HG02973 (cell line): ENCODE results near the gene POLR3A.

Source experiments
- ATAC-seq: cut with Tn5 transposase; IDR thresholded peaks from one replicate; pipeline ENCODE4 v1.9.1; 2021; ENCODE audit warnings: moderate library complexity; ENCODE audit not compliant: unreplicated experiment

Gene POLR3A

GRCh38 chr10:77983384-77984341, 45.7 kb downstream of the POLR3A start:
- no peak for ATAC-seq

GRCh38 chr10:77981281-77981680, 48.0 kb downstream of the POLR3A start:
- ATAC-seq = no peak

- ATAC-seq = no peak
Measured at GRCh38 chr10:77979221-77979620, 50.1 kb downstream of the POLR3A start.

- ATAC-seq = no peak
Measured at GRCh38 chr10:77978360-77978759, 51.0 kb downstream of the POLR3A start.

- no peak for ATAC-seq
Measured at GRCh38 chr10:77977934-77978333, 51.4 kb downstream of the POLR3A start.

- ATAC-seq = no peak
Measured at GRCh38 chr10:77977016-77977415, 52.3 kb downstream of the POLR3A start.

GRCh38 chr10:77975086-77975666, 54.1 kb downstream of the POLR3A start:
- ATAC-seq = no peak

- ATAC-seq = no peak
Measured at GRCh38 chr10:77974396-77975074, 54.8 kb downstream of the POLR3A start.

- no peak for ATAC-seq
Measured at GRCh38 chr10:77973276-77973675, 56.0 kb downstream of the POLR3A start.

- ATAC-seq = no peak
Measured at GRCh38 chr10:77972148-77972547, 57.2 kb downstream of the POLR3A start.

GRCh38 chr10:77971804-77972144, 57.5 kb downstream of the POLR3A start:
- no peak for ATAC-seq

- ATAC-seq = no peak
Measured at GRCh38 chr10:77970869-77971803, 58.2 kb downstream of the POLR3A start.

GRCh38 chr10:77969114-77969513, 60.2 kb downstream of the POLR3A start:
- no peak for ATAC-seq

- no peak for ATAC-seq
Measured at GRCh38 chr10:77967611-77968022, 61.7 kb downstream of the POLR3A start.

GRCh38 chr10:77965294-77965693, 64.0 kb downstream of the POLR3A start:
- no peak for ATAC-seq

GRCh38 chr10:77964811-77965210, 64.5 kb downstream of the POLR3A start:
- ATAC-seq = no peak

GRCh38 chr10:77963901-77964300, 65.4 kb downstream of the POLR3A start:
- no peak for ATAC-seq

GRCh38 chr10:77962350-77963146, 66.8 kb downstream of the POLR3A start:
- no peak for ATAC-seq

GRCh38 chr10:77961668-77962067, 67.6 kb downstream of the POLR3A start:
- no peak for ATAC-seq

- ATAC-seq = no peak
Measured at GRCh38 chr10:77960829-77961329, 68.4 kb downstream of the POLR3A start.
